ENCODE results near the gene PCYT2. TPM values are rescaled to one million over a fixed set of nuclear protein-coding genes. Genes with fewer than 3 reads are reported as not detected.

The PCYT2 gene
- total and polyA plus RNA-seq, 2 donors (not counting 1 experiment from before 2014, with no cell fraction given), result 46.0 to 65.6 TPM

DNA sequence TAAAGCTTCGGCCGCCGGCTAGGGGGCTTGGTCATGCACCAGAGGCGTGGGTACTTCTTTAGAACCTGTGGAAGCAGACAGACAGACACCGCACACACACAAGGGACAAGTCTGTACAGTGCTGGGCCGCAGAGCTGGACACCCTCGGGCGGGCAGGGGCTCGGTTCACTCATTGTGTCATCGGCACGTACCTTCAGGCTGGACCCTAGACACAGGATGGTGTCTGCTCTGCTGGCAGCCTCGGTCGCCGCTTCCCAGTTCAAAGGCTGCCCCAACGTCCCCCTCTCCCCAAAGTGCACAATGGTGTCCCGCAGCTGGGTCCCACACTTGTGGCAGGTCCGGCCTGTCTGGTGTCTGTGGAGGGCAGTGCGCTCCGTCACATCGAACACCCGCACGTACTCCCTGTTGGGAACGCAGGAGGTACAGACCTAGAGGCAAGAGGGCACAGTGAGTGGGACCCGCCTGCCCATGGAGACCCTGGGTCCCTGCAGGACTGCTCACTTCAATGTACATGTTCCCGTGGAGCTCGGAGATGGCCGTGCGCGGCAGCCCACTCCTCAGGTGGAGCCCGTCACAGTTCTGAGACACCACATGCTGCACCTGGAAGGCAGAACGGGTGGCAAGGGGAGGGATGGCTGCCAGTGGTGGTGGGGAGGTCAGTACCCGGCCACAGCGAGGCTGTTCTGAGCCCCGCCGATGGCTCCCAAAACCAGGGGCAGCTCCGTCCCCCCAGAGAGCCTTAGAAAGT, 3.1 kb upstream of the PCYT2 start:
- Histone ChIP-seq H2AFZ (ENCODE audit: low read length) (no peak overlapping the region), H3K79me2 (ENCODE audit: control insufficient read depth, insufficient read depth, low read length) (peaks cover 27% of the 10 kb centered on the region), H3K4me1 (ENCODE audit: control insufficient read depth, extremely low read depth, insufficient read depth, low read length) (peaks cover 13% of the 10 kb centered on the region), H3K4me2 (ENCODE audit: extremely low read depth, insufficient read depth, low read length) (no peak overlapping the region), H4K20me1 (ENCODE audit: control insufficient read depth, extremely low read depth, insufficient read depth, low read length) (no peaks in the 10 kb centered on the region), H3K9ac (ENCODE audit: insufficient read depth, low read length) (no peak overlapping the region), H3K4me3 (replicated peaks in 1 of 4; ENCODE audit: control extremely low read depth in 1 of 4, insufficient read depth in 1 of 4, low read depth in 3 of 4, low read length in 4 of 4) (no peak overlapping the region), H3K27ac (ENCODE audit: insufficient read depth, low read length) (no peak overlapping the region), H3K9me3 (ENCODE audit: control insufficient read depth, insufficient read depth, low read depth, low read length) (no peaks in the 10 kb centered on the region), H3K27me3 (ENCODE audit: control insufficient read depth, insufficient read depth, low read length) (no peaks in the 10 kb centered on the region), H3K36me3 (ENCODE audit: control insufficient read depth, insufficient read depth, low read length) (peaks cover 34% of the 10 kb centered on the region)
- DNase-seq (ENCODE audit: low read depth in 2 of 2), result no peak
- no peak for TF ChIP-seq EZH2 (IDR thresholded peaks at IDR 0.05; ENCODE audit: low read length, missing control alignments)

- TF ChIP-seq EZH2 (IDR thresholded peaks at IDR 0.05; ENCODE audit: low read length, missing control alignments) (no peak), CTCF (conservative IDR thresholded peaks at IDR 0.05 in 1 of 2, IDR thresholded peaks at IDR 0.05 in 1 of 2; ENCODE audit: low read depth in 1 of 2, low read length in 2 of 2) (no peak)
- H3K9ac ChIP-seq (ENCODE audit: insufficient read depth, low read length), result no peak overlapping the region
- no peak overlapping the region for H2AFZ ChIP-seq (ENCODE audit: low read length)
- H3K4me1 ChIP-seq (ENCODE audit: control insufficient read depth, extremely low read depth, insufficient read depth, low read length), result peaks cover 13% of the 10 kb centered on the region
- H3K27me3 ChIP-seq (ENCODE audit: control insufficient read depth, insufficient read depth, low read length), result no peaks in the 10 kb centered on the region
- no peaks in the 10 kb centered on the region for H3K9me3 ChIP-seq (ENCODE audit: control insufficient read depth, insufficient read depth, low read depth, low read length)
- no peak for DNase-seq (ENCODE audit: low read depth in 2 of 2)
- no peak overlapping the region for H3K27ac ChIP-seq (ENCODE audit: insufficient read depth, low read length)
- peaks cover 36% of the 10 kb centered on the region for H3K36me3 ChIP-seq (ENCODE audit: control insufficient read depth, insufficient read depth, low read length)
- H4K20me1 ChIP-seq (ENCODE audit: control insufficient read depth, extremely low read depth, insufficient read depth, low read length), result no peaks in the 10 kb centered on the region
- H3K4me3 ChIP-seq (replicated peaks in 1 of 4; ENCODE audit: control extremely low read depth in 1 of 4, insufficient read depth in 1 of 4, low read depth in 3 of 4, low read length in 4 of 4), result no peak overlapping the region
- H3K4me2 ChIP-seq (ENCODE audit: extremely low read depth, insufficient read depth, low read length), result no peak overlapping the region
- H3K79me2 ChIP-seq (ENCODE audit: control insufficient read depth, insufficient read depth, low read length), result peaks cover 22% of the 10 kb centered on the region
These were observed 2.3 kb upstream of the PCYT2 start for GRCh38 chr17:81913394-81914102.

- TF ChIP-seq CTCF (conservative IDR thresholded peaks at IDR 0.05 in 1 of 2, IDR thresholded peaks at IDR 0.05 in 1 of 2; ENCODE audit: low read depth in 1 of 2, low read length in 2 of 2) (no peak), EZH2 (IDR thresholded peaks at IDR 0.05; ENCODE audit: low read length, missing control alignments) (no peak)
- Histone ChIP-seq H3K27ac (ENCODE audit: insufficient read depth, low read length) (no peak overlapping the region), H3K9ac (ENCODE audit: insufficient read depth, low read length) (no peak overlapping the region), H2AFZ (ENCODE audit: low read length) (no peak overlapping the region), H3K27me3 (ENCODE audit: control insufficient read depth, insufficient read depth, low read length) (no peaks in the 10 kb centered on the region), H3K4me2 (ENCODE audit: extremely low read depth, insufficient read depth, low read length) (no peak overlapping the region), H3K36me3 (ENCODE audit: control insufficient read depth, insufficient read depth, low read length) (peaks cover 41% of the 10 kb centered on the region), H3K79me2 (ENCODE audit: control insufficient read depth, insufficient read depth, low read length) (peaks cover 22% of the 10 kb centered on the region), H3K4me3 (replicated peaks in 1 of 4; ENCODE audit: control extremely low read depth in 1 of 4, insufficient read depth in 1 of 4, low read depth in 3 of 4, low read length in 4 of 4) (no peak overlapping the region), H3K9me3 (ENCODE audit: control insufficient read depth, insufficient read depth, low read depth, low read length) (no peaks in the 10 kb centered on the region), H3K4me1 (ENCODE audit: control insufficient read depth, extremely low read depth, insufficient read depth, low read length) (peaks cover 13% of the 10 kb centered on the region), H4K20me1 (ENCODE audit: control insufficient read depth, extremely low read depth, insufficient read depth, low read length) (no peaks in the 10 kb centered on the region)
- no peak for DNase-seq (ENCODE audit: low read depth in 2 of 2)
These were observed 1.5 kb upstream of the PCYT2 start for GRCh38 chr17:81912441-81913309.
